AG10803 (cell line): Measurements from ENCODE around the gene FAM186B.

Experiments used
- DNase-seq: peaks from one replicate; pipeline ENCODE4 v3.0.0; 2010; ENCODE audit warnings: low read depth
- H3K4me3 ChIP-seq: 2 replicates; pipeline ENCODE4 v1.5.1; 2011; ENCODE audit warnings: mild to moderate bottlenecking, low read length, control low read depth
- TF ChIP-seq, protein P1 (sequence below): conservative IDR thresholded peaks from 2 replicates; pipeline ENCODE4 v1.5.1; 2011; ENCODE audit warnings: mild to moderate bottlenecking, low read length, control low read depth, inconsistent platforms

The FAM186B gene

DNA sequence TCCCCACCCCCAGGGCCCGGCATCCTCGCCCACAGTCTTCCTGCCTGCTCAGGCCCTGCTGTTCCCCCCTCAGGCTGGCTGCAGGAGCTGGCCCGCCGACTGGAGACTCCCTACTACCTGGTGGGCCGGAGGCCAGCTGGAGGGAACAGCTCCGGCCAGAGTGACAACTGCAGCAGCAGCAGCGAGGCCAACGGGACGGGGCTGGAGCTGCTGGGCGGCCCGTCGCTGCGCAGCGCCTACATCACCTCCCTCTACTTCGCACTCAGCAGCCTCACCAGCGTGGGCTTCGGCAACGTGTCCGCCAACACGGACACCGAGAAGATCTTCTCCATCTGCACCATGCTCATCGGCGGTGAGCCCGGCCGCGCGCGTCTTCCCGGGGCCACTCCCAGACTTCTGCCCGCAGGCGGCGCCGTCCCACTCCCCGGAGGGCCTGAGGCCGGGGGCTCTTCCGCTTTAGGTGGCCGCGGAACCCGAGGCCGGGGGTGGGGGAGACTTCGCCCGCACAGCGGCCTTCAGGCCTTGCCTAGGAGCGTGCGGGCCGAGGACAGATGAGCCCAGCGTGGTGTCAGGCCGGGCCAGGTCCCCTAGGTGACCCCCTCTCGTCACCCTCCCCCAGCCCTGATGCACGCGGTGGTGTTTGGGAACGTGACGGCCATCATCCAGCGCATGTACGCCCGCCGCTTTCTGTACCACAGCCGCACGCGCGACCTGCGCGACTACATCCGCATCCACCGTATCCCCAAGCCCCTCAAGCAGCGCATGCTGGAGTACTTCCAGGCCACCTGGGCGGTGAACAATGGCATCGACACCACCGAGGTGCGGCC lies 56.4 kb downstream of the FAM186B start:
- TF ChIP-seq, protein P1, sequence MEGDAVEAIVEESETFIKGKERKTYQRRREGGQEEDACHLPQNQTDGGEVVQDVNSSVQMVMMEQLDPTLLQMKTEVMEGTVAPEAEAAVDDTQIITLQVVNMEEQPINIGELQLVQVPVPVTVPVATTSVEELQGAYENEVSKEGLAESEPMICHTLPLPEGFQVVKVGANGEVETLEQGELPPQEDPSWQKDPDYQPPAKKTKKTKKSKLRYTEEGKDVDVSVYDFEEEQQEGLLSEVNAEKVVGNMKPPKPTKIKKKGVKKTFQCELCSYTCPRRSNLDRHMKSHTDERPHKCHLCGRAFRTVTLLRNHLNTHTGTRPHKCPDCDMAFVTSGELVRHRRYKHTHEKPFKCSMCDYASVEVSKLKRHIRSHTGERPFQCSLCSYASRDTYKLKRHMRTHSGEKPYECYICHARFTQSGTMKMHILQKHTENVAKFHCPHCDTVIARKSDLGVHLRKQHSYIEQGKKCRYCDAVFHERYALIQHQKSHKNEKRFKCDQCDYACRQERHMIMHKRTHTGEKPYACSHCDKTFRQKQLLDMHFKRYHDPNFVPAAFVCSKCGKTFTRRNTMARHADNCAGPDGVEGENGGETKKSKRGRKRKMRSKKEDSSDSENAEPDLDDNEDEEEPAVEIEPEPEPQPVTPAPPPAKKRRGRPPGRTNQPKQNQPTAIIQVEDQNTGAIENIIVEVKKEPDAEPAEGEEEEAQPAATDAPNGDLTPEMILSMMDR: peak; percentile 40
- H3K4me3 ChIP-seq: peak overlapping the region; percentile 44
- DNase-seq: no peak

DNA sequence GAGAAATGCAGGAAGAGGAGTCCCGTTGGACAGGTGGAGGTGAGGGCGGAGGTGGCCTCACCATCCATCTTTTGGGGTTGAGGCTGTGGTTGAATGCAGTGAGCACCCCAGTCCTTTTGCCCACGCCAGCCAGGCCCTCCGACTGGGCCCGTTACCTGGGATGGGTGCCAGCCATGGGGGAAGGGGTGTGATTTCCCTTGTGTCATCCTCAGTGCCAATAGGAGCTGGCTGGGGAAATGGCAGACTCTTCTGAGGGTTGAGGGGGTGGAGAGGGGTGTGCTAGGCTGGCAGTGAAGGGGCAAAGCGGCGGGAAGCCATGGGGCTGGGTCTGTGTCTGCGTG lies 57.0 kb downstream of the FAM186B start:
- H3K4me3 ChIP-seq: no peak overlapping the region; the same call in 1 of the 2 replicates
- DNase-seq: no peak
- TF ChIP-seq, protein P1: no peak

DNA sequence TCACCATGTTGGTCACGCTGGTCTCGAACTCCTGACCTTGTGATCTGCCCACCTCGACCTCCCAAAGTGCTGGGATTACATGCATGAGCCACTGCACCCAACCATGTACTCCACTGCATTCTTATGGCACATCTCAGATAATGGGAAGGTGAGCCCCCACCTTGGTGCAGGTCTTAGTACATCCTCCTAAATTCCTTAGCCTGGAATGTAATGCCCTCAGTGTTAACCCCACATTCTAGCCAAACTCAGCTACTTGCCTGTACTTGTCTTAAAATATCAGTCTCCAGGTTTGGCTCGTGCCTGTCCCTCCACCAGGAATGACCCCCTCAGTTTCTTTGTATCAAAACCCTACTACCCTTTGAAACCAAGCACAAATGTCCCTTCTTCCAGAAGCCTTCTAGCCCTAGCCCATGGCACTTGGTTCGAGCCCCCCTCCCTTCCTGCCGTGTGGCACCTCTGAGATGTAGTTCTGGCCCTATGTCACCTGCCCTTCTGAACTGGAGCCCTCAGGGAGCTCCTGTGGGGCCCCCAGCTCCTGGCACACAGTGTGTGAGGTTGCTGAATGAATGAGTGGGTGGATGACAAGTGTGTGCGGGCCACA lies 58.2 kb downstream of the FAM186B start:
- TF ChIP-seq, protein P1: no peak
- no peak for DNase-seq
- no peak overlapping the region for H3K4me3 ChIP-seq

DNA sequence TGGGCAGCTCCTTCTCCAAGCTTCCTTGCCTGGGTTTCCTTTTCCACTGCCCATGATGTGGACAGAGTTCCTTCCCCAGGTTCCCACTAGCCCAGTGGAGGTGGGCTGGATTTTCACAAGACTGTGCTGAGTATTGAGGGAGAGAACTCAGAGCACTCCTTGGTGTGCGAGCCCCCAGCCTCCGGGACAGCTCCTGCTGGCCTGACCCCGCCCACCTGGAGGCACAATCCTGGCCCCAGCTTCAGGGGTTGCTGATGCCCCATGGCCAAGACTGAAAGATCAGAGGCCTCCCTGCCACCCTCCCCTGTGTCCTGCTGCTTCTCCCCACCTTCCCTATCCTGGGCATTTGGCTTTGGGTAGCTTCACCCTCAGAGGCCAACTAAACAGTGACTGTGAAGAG lies 59.0 kb downstream of the FAM186B start:
- no peak overlapping the region for H3K4me3 ChIP-seq
- TF ChIP-seq, protein P1: no peak

DNA sequence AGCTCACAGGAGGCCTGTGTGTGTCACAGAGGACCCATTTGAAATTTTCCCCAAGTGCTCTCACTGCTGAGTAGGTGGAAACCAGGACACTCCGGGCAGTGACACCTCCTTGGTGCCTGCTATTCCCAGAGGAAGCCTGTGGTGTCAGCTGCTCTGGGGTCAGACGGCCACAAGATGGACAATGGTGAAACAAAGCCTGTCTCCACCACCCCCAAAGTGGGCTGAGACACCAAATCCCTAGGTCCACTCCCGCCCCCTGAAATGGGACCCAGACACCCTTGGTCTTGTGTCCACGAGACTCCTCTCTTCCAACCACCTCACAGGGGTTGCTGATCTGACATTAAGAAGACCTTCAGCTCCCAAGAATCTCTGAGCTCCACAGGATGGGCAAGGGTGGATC lies 59.6 kb downstream of the FAM186B start:
- DNase-seq: no peak
- no peak overlapping the region for H3K4me3 ChIP-seq
- TF ChIP-seq, protein P1: no peak

More for the DNA sequence above, 59.0 kb downstream of the FAM186B start:
- DNase-seq: no peak

DNA sequence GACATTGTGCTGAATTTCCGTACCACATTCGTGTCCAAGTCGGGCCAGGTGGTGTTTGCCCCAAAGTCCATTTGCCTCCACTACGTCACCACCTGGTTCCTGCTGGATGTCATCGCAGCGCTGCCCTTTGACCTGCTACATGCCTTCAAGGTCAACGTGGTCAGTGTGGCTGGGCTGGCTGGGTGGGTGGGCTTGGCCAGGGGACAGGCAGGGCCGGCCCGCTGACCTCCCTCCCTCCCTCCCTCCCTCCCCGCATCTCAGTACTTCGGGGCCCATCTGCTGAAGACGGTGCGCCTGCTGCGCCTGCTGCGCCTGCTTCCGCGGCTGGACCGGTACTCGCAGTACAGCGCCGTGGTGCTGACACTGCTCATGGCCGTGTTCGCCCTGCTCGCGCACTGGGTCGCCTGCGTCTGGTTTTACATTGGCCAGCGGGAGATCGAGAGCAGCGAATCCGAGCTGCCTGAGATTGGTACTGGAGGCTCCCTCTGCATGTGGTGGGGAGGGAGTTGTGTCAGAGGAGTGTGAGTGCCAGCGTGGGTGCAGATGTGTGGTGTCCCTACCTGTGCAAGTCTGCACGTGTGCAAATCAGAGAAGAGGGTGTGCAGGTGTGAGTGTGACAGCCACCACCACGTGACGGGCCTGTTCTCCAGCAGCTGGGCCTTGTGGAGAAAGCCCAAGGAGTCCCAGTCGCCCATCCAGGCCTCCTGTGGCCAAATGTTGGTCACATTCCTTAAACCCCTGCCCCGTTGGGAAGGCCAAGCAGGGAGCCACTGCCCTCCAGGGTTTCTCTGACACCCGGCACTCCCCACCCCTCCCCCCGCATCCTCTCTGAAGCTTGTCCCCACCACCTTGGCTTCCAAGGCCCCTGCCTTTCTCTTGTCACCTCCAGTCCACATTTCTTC lies 61.3 kb downstream of the FAM186B start:
- no peak overlapping the region for H3K4me3 ChIP-seq
- DNase-seq: no peak
- TF ChIP-seq, protein P1: no peak
